Measurements from ENCODE around the gene SLC18A3. TPM values are rescaled to one million over a fixed set of nuclear protein-coding genes. Genes with fewer than 3 reads are reported as not detected.

SLC18A3 gene
- total RNA-seq, 1 experiment from 2014 or later: not detected

- H3K27me3 ChIP-seq (ENCODE audit: control insufficient read depth, insufficient read depth, low read length): no peaks in the 10 kb centered on the region; the same call in none of the 2 replicates
- H3K36me3 ChIP-seq (replicated peaks; ENCODE audit: control insufficient read depth, insufficient read depth, low read length): no peaks in the 10 kb centered on the region
- no peak for DNase-seq
- no peak overlapping the region for H3K4me3 ChIP-seq (ENCODE audit: insufficient read depth, low read depth, low read length)
These were observed 33.3 kb downstream of the SLC18A3 start for GRCh38 chr10:49643241-49644034.

- H3K27me3 ChIP-seq (ENCODE audit: control insufficient read depth, insufficient read depth, low read length): peaks cover 2% of the 10 kb centered on the region
- H3K4me3 ChIP-seq (ENCODE audit: insufficient read depth, low read depth, low read length): no peak overlapping the region
- no peak for DNase-seq
- no peaks in the 10 kb centered on the region for H3K36me3 ChIP-seq (replicated peaks; ENCODE audit: control insufficient read depth, insufficient read depth, low read length)
These were observed 34.0 kb downstream of the SLC18A3 start for GRCh38 chr10:49644035-49644646.

DNA sequence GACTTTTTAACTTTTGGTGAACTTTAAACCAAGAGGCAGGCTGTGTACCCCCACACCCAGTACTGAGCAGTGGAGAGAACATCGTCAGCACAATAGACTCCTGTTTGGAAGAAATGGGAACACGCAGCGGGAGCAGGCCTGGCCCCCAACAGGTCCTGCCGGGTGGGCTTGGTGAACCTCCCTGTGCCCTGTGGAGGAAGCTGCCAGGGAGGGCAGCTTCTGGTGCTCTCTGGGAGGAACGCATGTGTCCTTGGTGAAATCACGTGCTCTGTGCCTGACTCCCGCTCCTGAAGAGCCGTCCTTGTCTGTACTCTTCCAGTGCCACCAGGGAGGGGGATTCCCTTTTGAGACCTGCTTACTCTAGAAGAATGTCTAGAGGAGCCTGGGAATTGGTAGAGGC lies 35.3 kb downstream of the SLC18A3 start:
- Histone ChIP-seq H3K4me3 (ENCODE audit: insufficient read depth, low read depth, low read length) (no peak overlapping the region), H3K27me3 (ENCODE audit: control insufficient read depth, insufficient read depth, low read length) (peaks cover 2% of the 10 kb centered on the region), H3K36me3 (replicated peaks; ENCODE audit: control insufficient read depth, insufficient read depth, low read length) (no peaks in the 10 kb centered on the region)
- DNase-seq: no peak

- peaks cover 2% of the 10 kb centered on the region for H3K27me3 ChIP-seq (ENCODE audit: control insufficient read depth, insufficient read depth, low read length)
- DNase-seq: no peak
- no peak overlapping the region for H3K4me3 ChIP-seq (ENCODE audit: insufficient read depth, low read depth, low read length)
- no peaks in the 10 kb centered on the region for H3K36me3 ChIP-seq (replicated peaks; ENCODE audit: control insufficient read depth, insufficient read depth, low read length)
These were observed 36.1 kb downstream of the SLC18A3 start for GRCh38 chr10:49645871-49646870.

DNA sequence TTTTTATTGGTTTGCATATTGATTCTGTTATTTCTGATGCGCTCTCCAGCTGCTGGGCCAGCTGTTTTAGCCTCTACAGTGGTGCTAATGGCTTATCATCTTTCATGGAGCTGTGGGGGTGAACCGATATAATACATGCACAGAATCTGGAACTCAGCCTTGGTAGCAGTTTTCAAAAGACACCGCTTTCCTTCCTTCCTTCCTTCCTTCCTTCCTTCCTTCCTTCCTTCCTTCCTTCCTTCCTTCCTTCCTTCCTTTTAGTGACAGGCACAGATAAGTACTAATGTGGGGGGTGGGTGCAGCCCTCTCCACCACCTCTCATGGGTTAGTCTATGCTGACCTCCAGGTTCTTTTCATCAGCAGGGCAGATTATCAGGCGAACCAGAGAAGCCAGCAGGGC lies 37.4 kb downstream of the SLC18A3 start:
- no peak overlapping the region for H3K4me3 ChIP-seq (ENCODE audit: insufficient read depth, low read depth, low read length)
- no peaks in the 10 kb centered on the region for H3K36me3 ChIP-seq (replicated peaks; ENCODE audit: control insufficient read depth, insufficient read depth, low read length)
- peaks cover 2% of the 10 kb centered on the region for H3K27me3 ChIP-seq (ENCODE audit: control insufficient read depth, insufficient read depth, low read length)
- no peak for DNase-seq

DNA sequence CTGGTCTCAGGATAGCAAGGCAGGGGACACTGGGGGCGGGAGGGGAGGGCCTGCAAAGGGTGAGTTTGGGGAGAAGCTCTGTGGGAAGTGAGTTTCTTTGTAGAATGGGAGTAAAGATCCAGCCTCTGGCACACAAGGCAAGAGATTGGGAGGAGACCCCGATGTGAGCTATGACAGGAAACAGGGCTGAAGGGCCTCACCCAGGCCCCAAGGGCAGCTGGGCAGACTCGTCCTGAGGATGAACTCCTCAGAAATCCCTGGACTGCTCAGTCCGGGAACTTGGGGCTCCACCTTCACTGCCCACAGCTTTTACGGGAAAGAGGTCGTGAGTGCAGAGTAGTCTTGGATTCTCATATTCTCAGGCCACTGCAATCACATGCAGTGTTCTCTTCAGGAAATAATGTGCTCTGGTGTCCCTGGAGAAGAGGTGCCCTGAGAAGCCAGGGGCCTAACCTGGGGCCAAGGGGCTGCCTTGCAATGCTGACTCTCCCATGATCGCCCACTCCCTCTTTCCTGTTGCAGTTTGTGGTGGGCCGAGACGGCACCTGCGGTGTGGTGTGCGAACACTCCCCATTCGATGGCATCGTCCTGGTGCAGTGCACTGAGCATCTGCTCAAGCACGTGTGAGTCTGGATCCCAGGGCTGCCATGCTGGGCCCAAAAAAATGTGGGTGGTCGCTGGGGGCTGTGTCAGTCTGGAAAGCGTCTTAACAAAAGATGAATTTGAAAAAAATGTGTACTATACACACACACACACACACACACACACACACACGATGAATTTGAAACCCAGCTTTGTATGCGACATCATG lies 38.1 kb downstream of the SLC18A3 start:
- H3K4me3 ChIP-seq (ENCODE audit: insufficient read depth, low read depth, low read length): no peak overlapping the region
- no peaks in the 10 kb centered on the region for H3K36me3 ChIP-seq (replicated peaks; ENCODE audit: control insufficient read depth, insufficient read depth, low read length)
- peaks cover 2% of the 10 kb centered on the region for H3K27me3 ChIP-seq (ENCODE audit: control insufficient read depth, insufficient read depth, low read length)
- DNase-seq: no peak

- Histone ChIP-seq H3K4me3 (ENCODE audit: insufficient read depth, low read depth, low read length) (no peak overlapping the region), H3K27me3 (ENCODE audit: control insufficient read depth, insufficient read depth, low read length) (peaks cover 2% of the 10 kb centered on the region; the same call in 1 of the 2 replicates), H3K36me3 (replicated peaks; ENCODE audit: control insufficient read depth, insufficient read depth, low read length) (no peaks in the 10 kb centered on the region)
- DNase-seq: peak; percentile 79
These were observed 39.2 kb downstream of the SLC18A3 start for GRCh38 chr10:49649294-49649693.

DNA sequence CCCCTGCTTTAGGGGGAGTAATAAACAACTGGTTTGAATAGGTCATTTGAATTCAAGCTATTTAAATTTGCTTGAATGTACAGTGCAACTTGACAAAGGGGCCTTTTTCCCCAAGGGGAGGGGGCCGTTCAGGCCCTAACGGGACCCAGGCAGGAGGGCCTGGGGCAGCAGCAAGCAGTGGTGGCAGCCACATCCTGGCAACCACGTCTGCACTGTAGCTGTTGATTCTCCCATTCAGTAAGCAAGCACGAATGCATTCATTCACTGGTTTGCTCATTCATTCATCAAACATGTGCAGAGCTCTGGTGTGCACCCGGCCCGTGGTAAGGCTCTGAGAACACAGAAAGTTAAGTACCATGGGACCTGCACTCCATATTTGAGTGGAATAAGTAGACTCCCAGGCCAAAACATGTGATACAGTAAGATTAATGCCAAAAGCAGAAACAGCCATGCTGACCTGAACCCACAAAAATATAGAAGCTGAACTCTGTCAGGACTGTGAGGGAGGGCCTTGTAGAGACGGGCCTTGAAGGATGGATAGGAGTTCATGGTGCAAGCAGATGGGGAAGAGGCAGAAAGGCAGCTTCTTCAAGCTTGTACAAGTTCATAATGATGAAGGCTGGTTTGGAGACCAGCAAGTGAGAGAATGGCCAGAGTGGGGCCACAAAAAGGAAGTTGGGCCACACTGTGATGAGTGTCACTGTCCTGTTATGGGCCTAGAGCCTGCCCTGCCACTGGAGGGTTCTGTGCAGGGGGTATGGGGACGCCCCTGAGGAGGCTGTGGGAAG lies 40.0 kb downstream of the SLC18A3 start:
- Histone ChIP-seq H3K36me3 (replicated peaks; ENCODE audit: control insufficient read depth, insufficient read depth, low read length) (no peaks in the 10 kb centered on the region), H3K4me3 (ENCODE audit: insufficient read depth, low read depth, low read length) (no peak overlapping the region), H3K27me3 (ENCODE audit: control insufficient read depth, insufficient read depth, low read length) (peaks cover 2% of the 10 kb centered on the region; the same call in 1 of the 2 replicates)
- no peak for DNase-seq

GRCh38 chr10:49650724-49651034 lies 40.6 kb downstream of the SLC18A3 start:
- Histone ChIP-seq H3K36me3 (replicated peaks; ENCODE audit: control insufficient read depth, insufficient read depth, low read length) (no peaks in the 10 kb centered on the region), H3K4me3 (ENCODE audit: insufficient read depth, low read depth, low read length) (no peak overlapping the region), H3K27me3 (ENCODE audit: control insufficient read depth, insufficient read depth, low read length) (peaks cover 2% of the 10 kb centered on the region; the same call in 1 of the 2 replicates)
- no peak for DNase-seq

GRCh38 chr10:49651039-49651835 lies 41.1 kb downstream of the SLC18A3 start:
- Histone ChIP-seq H3K4me3 (ENCODE audit: insufficient read depth, low read depth, low read length) (no peak overlapping the region), H3K27me3 (ENCODE audit: control insufficient read depth, insufficient read depth, low read length) (peaks cover 2% of the 10 kb centered on the region; the same call in 1 of the 2 replicates), H3K36me3 (replicated peaks; ENCODE audit: control insufficient read depth, insufficient read depth, low read length) (no peaks in the 10 kb centered on the region)
- DNase-seq: peak; percentile 16

GRCh38 chr10:49651917-49652316 lies 41.8 kb downstream of the SLC18A3 start:
- Histone ChIP-seq H3K36me3 (replicated peaks; ENCODE audit: control insufficient read depth, insufficient read depth, low read length) (no peaks in the 10 kb centered on the region), H3K27me3 (ENCODE audit: control insufficient read depth, insufficient read depth, low read length) (peaks cover 2% of the 10 kb centered on the region; the same call in 1 of the 2 replicates), H3K4me3 (ENCODE audit: insufficient read depth, low read depth, low read length) (no peak overlapping the region)
- DNase-seq: no peak

GRCh38 chr10:49652421-49653272 lies 42.5 kb downstream of the SLC18A3 start:
- peak; percentile 31 for DNase-seq
- no peak overlapping the region for H3K4me3 ChIP-seq (ENCODE audit: insufficient read depth, low read depth, low read length)
- peaks cover 2% of the 10 kb centered on the region; the same call in 1 of the 2 replicates for H3K27me3 ChIP-seq (ENCODE audit: control insufficient read depth, insufficient read depth, low read length)
- H3K36me3 ChIP-seq (replicated peaks; ENCODE audit: control insufficient read depth, insufficient read depth, low read length): no peaks in the 10 kb centered on the region

All from H7 (cell line).